ENCODE measurements around the gene TEKTIP1.
"Not testable (repeated sequence)": the region's sequence is repeated elsewhere in the genome, so short reads cannot be mapped to it uniquely, and the experiment has no call there.

TEKTIP1 gene

DNA sequence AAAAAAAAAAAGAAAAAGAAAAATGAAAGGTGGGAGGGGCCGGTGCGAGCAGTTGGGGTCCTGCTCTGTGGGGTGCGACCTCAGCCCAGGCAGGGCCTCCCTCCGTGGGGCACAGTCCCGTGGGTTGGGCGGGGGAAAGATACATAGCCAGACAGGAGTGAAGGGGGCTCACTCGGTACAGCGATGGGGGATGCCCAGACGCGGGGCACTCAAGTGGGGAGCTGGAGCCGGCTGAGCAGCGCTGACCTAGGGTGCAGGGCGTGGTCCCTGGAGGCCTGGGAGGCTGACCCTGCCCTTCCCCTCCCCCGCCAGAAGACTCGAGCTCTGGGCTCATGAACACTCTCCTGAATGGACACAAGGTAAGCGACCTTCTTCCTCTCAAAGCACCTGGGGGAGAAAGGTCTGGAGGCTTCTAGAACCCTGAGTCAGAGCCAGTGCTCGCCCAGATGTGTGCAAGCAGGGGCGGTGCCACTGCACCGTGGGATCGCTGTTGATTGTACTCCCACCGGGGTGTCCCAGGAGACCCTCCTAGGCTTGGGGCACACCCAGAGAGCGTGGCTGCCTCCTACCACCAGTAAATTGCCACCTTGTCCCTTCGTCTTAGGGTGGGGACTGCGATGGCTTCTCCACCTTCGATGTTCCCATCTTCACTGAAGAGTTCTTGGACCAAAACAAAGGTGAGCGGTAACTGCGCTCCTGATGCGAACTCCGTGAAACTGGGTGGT lies 37.1 kb downstream of the TEKTIP1 start:
- DNase-seq (ENCODE audit: low read depth) = no peak
- TF ChIP-seq, protein P1, sequence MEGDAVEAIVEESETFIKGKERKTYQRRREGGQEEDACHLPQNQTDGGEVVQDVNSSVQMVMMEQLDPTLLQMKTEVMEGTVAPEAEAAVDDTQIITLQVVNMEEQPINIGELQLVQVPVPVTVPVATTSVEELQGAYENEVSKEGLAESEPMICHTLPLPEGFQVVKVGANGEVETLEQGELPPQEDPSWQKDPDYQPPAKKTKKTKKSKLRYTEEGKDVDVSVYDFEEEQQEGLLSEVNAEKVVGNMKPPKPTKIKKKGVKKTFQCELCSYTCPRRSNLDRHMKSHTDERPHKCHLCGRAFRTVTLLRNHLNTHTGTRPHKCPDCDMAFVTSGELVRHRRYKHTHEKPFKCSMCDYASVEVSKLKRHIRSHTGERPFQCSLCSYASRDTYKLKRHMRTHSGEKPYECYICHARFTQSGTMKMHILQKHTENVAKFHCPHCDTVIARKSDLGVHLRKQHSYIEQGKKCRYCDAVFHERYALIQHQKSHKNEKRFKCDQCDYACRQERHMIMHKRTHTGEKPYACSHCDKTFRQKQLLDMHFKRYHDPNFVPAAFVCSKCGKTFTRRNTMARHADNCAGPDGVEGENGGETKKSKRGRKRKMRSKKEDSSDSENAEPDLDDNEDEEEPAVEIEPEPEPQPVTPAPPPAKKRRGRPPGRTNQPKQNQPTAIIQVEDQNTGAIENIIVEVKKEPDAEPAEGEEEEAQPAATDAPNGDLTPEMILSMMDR (IDR thresholded peaks at IDR 0.05; ENCODE audit: insufficient read depth, low read depth, low read length, missing control alignments) = no peak
- no peak overlapping the region for H3K4me3 ChIP-seq (ENCODE audit: low read length)

DNA sequence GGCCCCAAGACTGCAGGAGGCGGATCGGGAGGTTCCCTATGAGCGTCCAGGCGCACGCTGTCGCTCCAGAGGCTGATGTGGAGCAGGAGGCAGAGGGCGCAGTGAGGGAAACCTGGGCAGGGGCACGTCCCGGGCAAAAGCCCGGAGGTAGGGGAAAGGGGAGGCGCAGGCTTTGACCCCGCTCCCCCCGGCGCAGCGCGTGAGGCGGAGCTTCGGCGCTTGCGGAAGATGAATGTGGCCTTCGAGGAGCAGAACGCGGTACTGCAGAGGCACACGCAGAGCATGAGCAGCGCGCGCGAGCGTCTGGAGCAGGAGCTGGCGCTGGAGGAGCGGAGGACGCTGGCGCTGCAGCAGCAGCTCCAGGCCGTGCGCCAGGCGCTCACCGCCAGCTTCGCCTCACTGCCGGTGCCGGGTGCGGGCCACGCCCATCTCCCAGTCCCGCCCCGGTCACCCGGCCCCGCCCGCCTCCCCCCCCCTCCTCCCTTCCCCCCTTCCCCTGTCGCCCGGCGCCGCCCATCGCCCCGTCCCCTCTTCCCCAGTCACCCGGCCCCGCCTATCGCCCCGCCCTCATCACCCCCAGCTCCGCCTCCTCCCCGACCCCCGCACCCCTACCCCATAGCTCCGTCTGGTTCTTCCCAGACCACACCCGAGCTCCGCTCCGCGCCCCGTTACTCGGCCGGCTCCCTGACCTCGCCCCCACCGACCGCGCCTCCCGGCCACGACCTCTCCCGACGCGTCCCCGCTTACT lies 37.9 kb downstream of the TEKTIP1 start:
- DNase-seq (ENCODE audit: low read depth) = peak; percentile 36
- no peak overlapping the region for H3K4me3 ChIP-seq (ENCODE audit: low read length)

DNA sequence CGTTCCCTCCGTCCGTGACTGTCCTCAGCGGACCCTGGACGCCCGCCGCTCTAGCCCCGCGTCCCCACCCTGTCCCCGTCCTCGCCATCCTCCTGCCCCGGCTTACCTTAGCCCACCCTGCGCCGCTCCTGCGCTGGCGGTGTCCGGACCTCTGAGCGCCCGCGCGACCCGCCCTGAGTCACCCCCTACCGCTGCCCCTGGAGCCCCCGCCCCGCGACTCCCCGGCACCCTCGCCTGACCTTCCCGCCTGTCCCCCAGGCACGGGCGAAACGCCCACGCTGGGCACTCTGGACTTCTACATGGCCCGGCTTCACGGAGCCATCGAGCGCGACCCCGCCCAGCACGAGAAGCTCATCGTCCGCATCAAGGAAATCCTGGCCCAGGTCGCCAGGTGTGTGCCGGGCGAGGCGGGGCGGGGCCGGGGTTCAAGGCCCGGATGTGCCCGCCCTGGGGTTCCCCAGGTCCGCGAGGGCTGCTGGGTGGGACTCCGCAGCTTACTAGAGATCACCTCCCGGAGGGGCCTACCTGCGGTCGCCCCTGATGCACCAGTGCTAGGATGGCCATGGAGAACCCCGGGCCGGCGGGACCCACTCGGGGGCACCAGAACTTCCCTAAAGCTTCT lies 38.9 kb downstream of the TEKTIP1 start:
- no peak overlapping the region for H3K4me3 ChIP-seq (ENCODE audit: low read length)
- DNase-seq (ENCODE audit: low read depth) = no peak
- TF ChIP-seq, protein P1 (IDR thresholded peaks at IDR 0.05; ENCODE audit: insufficient read depth, low read depth, low read length, missing control alignments) = no peak

More for the DNA sequence above, 37.9 kb downstream of the TEKTIP1 start:
- TF ChIP-seq, protein P1 (IDR thresholded peaks at IDR 0.05; ENCODE audit: insufficient read depth, low read depth, low read length, missing control alignments) = no peak

DNA sequence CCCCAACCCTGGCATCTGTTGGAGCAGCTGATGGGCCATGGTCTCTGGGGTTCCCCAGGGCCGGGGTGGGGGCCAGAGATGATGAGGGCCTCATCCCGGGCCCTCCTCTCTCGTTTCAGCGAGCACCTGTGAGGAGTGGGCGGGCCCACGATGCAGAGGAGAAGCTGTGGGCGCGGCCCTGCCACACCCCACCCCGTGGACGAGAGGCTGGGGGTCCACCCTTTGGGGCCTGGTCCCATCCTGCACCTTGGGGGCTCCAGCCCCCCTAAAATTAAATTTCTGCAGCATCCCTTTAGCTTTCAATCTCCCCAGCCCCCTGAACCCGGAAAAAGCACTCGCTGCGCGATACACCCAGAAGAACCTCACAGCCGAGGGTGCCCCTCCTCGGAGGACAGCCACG lies 39.4 kb downstream of the TEKTIP1 start:
- TF ChIP-seq, protein P1 (IDR thresholded peaks at IDR 0.05; ENCODE audit: insufficient read depth, low read depth, low read length, missing control alignments) = no peak
- no peak for DNase-seq (ENCODE audit: low read depth)
- no peak overlapping the region for H3K4me3 ChIP-seq (ENCODE audit: low read length)

DNA sequence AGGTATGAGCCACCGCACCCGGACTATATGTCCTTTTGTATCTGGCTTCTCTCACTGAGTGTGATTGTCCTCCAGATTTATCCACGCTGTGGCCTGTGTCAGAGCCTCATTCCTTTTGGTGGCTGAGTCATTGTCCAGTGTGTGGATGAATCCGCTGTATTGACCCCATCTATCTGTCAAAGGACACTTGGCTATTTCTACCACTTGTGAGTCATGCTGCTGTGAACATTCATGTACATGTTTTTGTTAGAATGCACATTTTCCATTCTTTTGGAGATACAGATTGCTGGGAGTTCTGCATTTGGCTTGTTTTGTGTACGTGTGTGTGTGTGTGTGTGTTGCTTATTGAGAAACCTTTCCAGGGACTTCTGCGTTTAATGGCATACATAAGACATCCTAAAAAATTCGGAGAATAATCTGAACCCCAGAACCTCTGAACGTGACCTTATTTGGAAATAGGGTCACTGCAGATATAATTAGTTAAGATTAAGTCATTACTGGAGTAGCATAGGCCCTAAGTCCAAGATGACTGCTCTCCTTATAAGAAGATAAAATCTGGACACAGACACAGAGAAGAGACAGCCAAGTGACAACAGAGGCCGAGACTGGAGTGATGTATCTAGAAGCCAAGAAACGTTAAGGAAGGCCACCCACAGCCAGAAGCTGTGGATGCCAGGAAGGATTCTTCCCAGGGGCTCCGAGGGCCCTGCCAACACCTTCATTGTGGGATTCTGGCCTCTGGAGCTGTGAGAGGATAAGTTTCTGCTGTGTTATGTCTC lies 41.4 kb downstream of the TEKTIP1 start:
- no peak overlapping the region for H3K4me3 ChIP-seq (ENCODE audit: low read length)
- TF ChIP-seq, protein P1 (IDR thresholded peaks at IDR 0.05; ENCODE audit: insufficient read depth, low read depth, low read length, missing control alignments) = no peak
- DNase-seq (ENCODE audit: low read depth) = peak; percentile 20

DNA sequence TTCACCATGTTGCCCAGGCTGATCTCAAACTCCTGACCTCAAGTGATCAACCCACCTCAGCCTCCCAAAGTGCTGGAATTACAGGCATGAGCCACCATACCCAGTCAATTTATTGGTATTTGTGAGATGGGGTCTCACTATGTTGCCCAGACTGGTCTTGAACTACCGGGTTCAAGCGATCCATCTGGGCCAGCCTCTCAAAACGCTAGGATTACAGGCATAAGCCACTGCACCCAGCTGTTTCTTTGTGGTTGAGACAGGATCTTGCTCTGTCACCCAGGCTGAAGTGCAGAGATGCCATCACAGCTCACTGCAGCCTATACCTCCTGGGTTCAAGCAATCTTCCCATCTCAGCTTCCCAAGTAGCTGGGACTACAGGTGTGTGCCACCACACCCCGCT lies 42.8 kb downstream of the TEKTIP1 start:
- not testable (repeated sequence) for DNase-seq (ENCODE audit: low read depth); H3K4me3 ChIP-seq (ENCODE audit: low read length)

DNA sequence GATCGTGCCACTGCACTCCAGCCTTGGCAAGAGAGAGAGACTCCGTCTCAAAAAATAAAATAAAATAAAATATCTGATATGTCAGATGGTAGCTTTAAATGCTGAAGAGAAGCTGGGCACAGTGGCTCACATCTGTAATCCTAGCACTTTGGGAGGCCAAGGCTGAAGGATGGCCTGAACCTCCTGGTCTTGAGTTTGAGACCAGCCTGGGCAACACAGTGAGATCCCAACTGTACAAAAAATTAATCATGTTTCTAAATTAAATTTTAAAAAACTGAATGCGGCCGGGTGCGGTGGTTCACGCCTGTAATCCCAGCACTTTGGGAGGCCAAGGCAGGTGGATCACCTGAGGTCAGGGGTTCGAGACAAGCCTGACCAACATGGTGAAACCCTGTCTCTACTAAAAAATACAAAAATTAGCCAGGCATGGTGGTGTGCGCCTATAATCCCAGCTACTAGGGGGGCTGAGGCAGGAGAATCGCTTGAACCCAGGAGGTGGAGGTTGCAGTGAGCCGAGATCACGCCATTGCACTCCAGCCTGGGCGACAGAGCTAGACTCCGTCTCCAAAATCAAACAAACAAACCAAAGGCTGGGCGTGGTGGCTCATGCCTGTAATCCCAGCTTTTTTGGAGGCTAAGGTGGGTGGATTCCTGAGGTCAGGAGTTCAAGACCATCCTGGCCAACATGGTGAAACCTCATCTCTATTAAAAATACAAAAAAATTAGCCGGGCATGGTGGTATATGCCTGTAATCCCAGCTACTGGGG lies 45.2 kb downstream of the TEKTIP1 start:
- not testable (repeated sequence) for DNase-seq (ENCODE audit: low read depth)

More for the DNA sequence above, 45.2 kb downstream of the TEKTIP1 start:
- H3K4me3 ChIP-seq (ENCODE audit: low read length) = not testable (repeated sequence)
